AG08395 (cell line): ENCODE results near the gene PLSCR5.

Experiments used
- DNase-seq: peaks from one replicate; pipeline ENCODE4 v3.0.0; 2012; ENCODE audit warnings: mixed read lengths, low spot score

Gene PLSCR5, protein sequence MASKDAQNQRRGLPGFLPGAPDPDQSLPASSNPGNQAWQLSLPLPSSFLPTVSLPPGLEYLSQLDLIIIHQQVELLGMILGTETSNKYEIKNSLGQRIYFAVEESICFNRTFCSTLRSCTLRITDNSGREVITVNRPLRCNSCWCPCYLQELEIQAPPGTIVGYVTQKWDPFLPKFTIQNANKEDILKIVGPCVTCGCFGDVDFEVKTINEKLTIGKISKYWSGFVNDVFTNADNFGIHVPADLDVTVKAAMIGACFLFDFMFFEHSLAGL

DNA sequence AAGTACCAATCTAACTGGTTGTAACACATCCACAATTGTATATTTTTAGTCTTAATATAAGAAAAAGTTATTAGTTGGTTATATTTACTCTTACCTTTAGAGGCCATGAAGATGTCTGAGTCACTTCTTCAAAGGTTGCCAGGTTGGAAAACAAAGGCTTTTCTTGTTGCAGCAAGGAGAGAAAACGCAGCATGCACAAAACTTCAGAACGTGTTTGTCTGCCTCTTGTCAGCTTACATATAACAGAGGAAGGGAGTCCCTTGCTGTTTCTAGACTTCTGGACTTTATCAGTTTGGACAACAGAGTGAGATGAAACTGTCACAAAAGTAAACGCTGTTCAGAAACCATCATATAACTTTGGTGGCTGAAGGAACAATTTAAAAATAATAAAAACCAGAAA lies at the start of gene PLSCR5:
Gene PLSCR5, minus strand, starts transcription at position 241 of the 400 bp plus-strand sequence. Its CDS starts 134 bp downstream, at position 107.
- no peak for DNase-seq

DNA sequence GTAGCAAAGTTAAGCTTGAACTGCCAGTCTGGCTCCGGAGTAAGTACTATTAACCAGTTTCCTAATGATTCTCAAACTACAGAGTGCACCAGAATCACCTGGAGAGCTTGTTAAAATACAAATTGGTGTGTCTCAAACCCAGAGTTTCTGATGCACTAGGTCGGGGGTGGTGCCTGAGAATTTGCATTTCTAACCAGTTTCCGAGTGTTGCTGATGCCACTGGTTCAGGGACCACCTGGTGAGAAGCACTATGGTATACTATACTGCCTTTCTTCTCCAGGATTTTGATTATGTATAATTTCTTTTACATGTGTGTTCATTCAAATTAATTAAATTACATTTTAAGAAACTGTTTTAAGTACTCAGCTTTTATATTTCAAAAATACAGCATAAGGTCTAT lies 48.8 kb upstream of the PLSCR5 start:
- no peak for DNase-seq

DNA sequence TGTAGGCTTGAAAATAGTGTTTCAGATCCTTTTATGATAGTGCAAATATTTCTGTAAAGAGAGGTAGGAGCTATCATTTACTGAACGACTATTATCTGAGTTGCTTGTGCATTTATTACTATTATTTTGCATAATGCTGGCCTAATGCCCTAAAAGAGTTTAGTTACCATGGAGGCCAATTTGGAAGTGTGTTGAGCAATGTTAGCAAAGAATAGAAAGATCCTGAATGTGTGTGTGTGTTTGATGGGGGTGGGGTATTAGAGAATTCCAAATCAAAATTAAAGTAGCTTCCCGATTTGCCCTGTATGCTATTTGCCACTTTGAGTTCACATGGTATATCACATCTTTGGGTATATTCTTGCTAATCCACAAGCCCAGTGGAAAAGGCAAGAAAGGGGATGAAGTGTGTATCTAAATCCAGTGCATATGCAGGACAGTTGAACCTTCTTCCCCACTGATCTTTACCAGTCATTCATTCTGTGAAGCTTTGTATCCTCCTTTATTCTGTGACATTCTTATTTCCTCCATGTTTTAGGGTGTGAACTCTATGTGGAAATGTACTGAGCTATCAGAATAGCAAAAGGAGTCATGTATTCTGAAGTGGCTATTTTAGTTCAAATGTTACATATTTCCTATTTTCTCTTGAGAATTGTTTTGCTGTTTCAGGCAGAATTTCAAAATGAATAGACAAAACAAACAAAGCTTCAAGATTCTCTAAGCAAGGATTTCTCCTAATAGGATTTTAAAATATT lies 45.7 kb upstream of the PLSCR5 start:
- no peak for DNase-seq

DNA sequence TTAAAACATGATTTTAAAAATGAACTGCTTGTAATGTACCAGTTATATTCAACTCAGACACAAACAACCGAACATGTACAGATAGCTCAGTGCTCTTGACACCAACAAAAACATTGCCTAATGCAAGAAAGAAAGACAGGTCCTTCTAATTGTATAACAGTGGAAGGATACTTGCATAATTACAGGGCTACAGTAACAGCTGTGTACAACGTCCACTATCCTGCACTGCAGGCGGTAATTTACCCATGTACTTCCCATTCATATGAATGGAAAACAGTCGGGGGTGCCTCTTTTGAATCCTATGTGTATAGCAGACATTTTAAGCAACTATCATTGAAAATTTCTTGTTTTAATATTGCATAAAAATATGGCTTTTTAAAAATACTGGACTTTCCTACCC lies 41.1 kb upstream of the PLSCR5 start:
- no peak for DNase-seq

DNA sequence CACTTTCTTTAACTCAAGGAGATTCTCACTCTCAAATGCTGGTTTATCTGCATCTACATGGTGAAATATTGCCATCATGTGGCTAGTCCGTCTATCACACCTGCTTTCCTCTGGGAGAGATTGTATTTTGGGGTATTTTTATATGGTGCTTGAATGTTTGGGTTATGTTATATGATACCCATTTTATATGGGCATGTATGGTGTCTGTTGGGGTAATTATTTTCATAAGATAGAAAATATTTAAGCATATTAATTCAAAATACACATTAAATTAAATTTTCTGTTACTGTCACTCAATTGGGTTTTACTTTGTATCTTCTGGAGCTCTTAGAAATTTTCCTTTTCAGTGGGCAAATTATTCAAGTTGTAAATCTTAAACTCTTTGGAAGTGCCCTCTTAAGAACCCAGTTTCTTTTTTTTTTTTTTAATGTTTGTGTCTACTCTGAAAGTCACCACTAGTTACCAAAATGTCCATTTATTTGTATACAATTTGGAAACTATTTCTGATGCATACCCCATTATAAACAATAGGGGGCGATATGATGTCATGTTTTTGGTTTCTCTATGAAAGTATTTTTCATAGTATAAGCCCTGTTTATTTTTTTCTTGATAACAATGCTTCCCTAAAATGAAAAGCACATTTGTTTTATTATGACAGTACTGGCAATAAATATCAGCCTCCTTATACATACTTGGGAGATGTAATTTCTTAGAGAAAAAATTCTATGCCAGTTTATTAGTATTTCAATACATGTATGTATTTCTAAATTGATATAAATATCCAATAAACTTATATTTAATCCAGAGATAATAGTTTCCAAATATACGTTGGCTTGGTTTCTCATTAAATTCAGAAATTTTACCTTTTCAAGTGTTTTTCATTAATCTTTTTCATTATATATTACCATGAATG lies 36.1 kb upstream of the PLSCR5 start:
- peak; percentile 26 for DNase-seq

DNA sequence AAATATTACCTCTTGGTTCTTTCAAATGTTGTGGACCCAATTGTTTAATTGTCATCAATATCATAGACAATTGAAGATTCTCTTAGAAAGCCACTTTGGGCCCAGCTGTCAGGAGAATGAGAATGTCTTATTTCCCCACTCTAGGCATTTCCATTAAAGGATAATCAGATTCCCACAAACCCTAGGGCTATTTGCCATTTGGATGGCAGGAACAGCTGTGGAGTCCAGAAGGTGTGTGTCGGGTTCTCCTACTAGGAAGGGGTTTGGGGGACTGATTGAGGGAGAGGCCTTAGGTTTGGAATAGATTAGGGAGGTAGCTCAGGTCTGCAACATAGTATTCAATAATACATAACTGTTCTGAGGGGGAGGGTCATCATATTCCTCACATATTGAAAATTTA lies 35.2 kb upstream of the PLSCR5 start:
- DNase-seq: no peak

DNA sequence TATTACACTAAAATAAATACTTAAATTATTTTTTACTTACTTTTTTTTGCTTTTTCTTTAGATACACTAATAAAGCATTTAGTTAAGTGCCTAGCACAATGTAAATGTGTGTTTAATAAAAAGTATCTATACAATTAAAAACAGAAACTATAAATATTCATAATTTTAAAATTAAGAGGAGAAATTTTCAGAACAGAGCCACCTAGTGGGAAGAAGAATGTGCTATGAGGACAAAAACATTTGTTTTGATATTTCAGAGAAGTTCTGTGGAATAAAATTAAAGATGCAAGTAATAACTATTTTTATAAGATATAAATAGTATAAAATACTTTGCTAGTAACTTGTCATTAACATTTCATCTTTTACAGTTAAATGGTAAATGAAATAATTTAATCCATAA lies 33.6 kb upstream of the PLSCR5 start:
- DNase-seq: peak; percentile 9

DNA sequence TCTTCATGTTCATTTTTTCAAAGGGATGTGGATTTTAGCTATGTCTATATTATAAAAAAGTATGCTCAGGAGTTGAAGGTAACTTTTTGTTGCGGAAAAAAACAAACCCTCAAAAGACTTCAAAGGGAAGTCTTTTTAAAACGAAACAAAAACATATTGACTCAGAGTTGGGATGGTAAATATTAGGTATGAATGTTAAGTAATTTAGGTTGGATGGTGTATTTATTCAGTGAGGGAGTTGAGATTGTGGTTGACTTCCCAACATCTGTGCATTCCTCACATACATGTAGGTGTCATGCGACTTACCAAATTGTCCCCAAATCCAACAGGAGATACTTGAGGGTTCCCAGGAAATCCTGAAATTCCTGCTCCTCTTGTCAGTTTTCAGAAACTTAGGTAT lies 32.7 kb upstream of the PLSCR5 start:
- DNase-seq: no peak

DNA sequence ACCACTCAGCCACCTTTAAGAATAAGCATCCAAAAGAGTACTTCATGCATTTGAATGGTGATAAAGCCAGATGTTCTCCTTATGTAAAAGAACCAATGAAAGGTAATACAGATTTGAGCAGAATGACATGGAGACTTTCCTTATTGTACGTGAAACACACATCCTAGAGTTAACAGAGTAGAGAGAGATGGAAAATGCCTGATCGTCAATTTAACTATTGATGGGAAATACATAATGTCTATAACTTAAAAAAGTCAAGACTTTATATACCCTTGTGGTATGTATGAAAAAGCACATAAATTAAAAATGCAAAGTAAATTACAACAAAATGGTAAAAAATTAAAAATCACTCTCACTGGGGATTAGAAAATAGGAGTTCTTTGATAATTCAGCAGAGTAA lies 31.7 kb upstream of the PLSCR5 start:
- DNase-seq: no peak

DNA sequence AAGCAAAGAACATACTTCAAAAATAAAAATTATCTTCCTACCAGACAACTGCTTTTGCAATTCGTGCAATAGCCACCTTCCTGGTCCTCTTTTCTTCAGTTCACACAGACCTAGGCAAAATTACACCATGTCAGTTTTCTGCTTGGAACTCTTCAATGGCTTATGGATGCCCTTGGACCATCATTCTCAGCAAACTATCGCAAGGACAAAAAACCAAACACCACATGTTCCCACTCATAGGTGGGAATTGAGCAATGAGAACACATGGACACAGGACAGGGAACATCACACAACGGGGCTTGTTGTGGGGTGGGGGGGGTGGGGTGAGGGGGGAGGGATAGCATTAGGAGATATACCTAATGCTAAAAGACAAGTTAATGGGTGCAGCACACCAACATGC lies 29.2 kb upstream of the PLSCR5 start:
- DNase-seq: no peak

DNA sequence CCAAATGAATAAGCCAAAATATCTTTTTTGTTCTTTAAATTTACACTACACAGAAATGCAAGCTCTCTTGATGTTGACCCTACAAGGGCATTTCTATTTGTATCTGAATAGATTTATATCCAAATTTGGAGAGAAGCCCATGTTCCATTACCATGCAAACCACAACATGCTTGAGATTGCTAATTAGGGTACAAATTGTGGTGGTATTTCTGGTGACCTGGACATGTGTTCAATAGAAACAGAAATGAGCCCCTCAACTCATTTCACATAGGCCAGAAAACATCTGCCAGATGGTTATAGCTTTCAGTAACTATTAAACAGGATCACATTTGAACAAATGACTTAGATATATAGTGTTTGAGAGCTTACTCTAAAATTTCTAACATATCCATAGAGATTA lies 23.5 kb upstream of the PLSCR5 start:
- DNase-seq: no peak

DNA sequence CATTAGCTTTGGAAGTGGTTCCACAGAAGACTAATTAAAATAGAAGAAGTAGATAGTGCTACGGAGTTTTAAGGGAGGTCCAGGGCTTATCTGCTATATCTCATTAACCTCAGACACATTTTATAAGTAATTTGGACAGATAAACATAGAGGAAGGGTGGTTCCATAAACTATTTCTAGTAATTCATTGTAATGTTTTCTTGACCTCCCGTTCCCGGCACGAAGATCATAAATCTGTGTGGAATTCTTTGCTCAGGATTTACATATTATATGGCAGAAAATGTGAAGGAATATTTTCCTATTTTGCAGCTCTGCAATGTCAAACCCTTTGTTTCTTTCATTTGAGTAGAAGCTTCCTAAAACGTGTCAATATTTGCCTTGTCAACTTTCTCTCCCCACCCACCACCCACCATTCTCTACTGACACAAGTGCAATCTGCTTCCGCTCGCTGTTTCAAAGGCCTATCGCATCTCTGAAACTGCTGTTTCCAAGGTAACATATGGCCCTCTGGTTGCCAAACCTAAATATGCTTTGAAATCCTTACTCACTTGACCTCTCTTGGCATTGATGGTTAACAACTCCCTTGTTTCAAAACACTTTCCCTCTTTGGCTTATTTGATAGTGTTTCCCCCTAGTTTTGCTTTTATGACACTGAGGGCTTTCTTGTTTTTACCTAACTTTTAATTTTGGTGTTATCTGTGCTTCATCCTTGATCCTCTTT lies 21.4 kb upstream of the PLSCR5 start:
- DNase-seq: no peak

DNA sequence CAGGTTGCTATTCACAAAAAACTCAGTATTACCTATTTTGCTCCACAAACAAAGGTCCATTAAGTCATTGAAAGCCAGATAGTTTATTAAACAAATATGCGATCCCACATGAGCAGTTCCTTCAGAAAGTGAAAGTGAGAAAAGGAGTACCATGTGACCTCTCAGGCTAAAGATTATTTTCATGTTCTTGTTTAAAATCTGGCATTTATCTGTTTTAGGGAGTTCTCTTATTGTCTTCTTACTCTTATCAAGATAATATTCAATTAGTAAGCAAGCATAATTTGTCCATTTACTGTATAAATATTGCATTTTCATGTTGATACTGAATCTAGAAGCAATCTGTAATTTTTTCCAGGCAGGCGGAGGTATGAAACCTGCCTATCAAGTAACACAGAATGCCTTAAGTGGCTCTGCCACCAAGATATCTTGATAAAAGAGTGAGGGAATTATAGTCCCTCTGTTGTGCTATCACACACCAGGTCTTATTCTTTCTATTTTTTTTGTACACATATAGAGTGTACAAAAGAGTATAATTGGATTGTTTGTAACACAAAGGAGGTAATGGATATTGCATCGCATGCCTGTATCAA lies 20.1 kb upstream of the PLSCR5 start:
- no peak for DNase-seq

DNA sequence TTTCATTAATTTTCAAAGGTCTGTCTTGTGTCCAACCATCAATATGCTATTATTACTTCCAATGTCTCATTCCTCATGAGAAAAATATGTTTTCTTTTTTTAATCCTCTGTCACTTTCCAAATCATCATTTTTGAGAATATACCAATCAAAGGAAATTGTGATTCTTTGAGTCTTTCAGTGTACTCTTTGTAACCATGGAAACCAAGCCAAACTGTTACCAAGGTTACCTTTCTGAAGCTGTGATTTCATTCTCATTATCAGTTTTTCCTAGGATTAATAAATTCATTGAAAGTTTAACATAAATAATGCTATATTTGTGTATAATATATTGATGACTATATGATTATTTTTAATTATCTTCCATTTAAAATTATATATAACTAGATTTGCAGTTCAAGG lies 16.6 kb upstream of the PLSCR5 start:
- DNase-seq: no peak

DNA sequence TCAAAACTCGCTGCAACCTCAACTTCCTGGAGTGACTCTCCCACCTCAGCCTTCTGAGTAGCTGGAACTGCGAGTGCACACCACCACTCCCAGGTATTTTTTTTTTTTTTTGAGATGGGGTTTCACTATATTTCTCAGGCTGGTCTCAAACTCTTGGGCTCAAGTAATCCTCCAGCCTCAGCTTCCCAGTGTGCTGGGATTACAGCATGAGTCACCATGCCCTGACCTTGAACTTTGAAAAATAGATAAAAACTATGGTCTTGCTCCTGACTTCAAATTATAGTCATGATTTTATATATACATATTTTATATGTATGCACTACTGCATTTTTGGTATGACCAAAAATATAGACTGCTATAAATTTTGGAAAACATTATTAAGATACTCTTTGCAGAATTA lies 6.9 kb upstream of the PLSCR5 start:
- DNase-seq: no peak

DNA sequence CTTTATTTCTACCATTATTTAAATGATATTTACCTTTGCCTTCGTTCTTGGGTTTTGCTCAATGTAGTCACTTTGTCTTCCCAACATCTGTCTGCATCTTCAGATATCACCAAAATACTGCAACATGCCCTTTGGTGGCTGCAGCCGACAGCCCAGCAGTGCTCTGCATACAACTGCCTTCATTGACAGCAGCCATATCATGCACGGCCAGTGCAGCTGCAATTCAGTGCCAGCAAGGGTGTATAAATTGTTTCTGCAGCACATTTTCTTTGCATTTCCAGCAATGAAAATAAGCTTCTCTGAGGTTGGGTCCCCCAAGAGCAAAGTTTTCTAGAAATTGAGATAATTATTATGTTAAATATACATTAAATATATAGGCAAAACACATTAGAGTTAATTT lies 6.0 kb upstream of the PLSCR5 start:
- no peak for DNase-seq

DNA sequence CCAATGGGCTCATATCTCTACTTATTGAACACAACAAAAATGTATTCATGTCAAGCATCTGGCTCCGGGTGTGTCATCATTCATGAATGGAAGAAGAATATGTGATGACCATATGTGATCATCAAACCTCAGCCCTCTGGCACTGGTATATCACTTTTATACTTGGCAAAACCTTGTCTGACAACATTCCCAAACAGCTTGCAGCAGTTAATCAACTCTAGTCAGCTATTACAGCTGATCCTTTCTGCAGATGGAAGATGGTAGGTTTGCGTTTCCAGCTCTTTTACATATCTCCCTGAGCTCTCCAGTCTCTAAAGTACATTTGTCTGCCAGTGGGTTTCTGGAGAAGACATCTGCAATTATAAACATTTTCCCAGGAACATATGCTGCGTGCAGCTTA lies 6.6 kb downstream of the PLSCR5 start:
- DNase-seq: no peak

DNA sequence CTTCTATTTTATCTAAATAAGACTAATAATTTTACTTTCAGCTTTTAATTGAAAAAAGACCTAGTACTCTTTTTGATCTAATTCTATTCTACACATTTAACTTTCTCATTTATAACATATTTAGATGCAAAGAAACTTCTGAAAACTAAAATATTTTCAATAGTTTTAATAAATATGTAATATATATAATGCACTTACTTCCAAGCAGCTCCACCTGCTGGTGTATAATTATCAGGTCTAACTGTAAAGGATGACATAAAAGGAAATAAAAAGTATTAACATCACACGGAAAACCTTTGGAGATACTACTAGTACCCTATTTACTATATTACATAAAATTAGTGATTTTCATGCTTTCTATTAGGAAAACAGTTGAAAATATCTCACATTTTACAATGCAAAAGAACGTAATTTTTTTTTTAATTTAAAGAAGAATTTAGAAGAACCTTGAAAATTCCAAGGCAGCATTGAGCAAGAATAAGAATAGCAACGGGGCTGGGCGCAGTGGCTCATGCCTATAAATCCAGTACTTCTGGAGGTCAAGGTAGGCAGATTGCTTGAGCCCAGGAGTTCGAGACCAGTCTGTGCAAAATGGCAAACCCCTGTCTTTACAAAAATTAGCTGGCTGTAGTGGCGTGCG lies 10.2 kb downstream of the PLSCR5 start:
- DNase-seq: no peak

DNA sequence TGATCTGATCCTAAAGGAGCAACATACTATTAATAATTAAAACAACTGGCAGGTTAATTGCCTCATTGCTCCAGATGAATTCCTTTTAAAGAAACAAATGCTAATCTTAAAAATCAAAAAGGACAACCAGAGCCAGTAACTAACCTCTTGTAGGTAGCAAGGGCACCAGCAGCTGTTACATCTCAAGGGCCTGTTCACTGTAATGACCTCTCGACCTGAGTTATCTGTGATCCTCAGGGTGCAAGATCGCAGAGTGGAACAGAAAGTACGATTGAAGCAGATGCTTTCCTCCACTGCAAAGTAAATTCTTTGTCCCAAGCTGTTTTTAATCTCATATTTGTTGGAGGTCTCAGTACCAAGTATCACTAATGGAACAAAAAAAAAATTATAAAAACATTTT lies 11.4 kb downstream of the PLSCR5 start:
- no peak for DNase-seq

DNA sequence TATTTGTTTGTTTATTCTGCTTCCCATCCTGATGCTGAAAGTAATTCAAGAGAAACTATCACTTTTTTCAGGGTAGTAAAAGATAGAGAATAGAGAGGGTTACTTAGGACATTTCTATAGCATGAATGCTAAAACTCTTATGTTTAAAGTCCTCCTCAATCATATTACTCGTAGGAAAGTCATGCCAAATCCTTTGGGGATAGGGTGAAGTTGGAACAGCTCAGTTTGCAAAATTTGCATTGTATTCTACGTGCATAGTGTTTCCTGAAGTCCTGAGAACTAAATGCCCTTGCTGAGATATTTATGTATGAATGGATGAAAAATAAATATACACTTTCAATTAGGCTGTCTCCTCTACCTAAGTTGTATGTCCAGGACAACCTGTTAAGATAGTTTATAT lies 14.6 kb downstream of the PLSCR5 start:
- no peak for DNase-seq

DNA sequence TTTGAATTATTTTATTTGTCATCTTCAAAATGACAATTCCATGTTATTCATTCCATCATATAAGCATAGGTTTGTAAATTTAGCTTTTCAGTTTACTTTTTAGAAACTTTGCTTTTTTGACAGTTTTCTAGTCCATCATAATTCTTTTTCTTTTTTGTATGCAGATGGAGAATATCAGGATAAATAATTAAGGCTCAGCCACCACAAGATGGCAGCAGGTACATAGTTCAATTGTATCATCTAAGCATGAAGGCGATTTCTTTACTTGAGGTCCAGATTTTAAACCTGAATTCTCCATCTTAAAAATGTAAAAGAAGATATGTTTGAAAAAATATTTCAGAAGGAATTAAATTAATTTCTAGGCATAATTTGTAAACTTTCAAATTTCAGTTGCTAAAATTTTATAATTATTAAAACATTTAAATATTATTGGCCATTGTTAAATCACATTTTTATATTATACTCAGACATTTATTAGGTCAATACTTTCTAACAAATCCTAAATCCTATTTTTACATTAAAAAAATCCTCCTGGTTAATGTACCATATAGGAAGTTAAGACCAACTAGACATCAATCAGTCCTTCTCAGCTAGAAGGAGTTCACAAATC lies 15.1 kb downstream of the PLSCR5 start:
- DNase-seq: peak; percentile 41
